CMK (cell line): ENCODE measurements around the gene LRP11.
"Not testable (repeated sequence)": the region's sequence is repeated elsewhere in the genome, so short reads cannot be mapped to it uniquely, and the experiment has no call there.

ENCODE experiments used
- DNase-seq: peaks from one replicate; pipeline ENCODE4 v3.0.0-alpha.2; 2010; ENCODE audit warnings: low read depth

The LRP11 gene

GRCh38 chr6:149869275-149869892 lies 5.2 kb upstream of the LRP11 start:
- no peak for DNase-seq

- DNase-seq: no peak
Measured at GRCh38 chr6:149867876-149868640, 3.9 kb upstream of the LRP11 start.

GRCh38 chr6:149864578-149865535 lies 698 bp upstream of the LRP11 start:
- DNase-seq: no peak

GRCh38 chr6:149862922-149863697 lies 1.0 kb downstream of the LRP11 start:
- DNase-seq: no peak

- DNase-seq: not testable (repeated sequence)
Measured at GRCh38 chr6:149862424-149862738, 1.8 kb downstream of the LRP11 start.

- no peak for DNase-seq
Measured at GRCh38 chr6:149861603-149862423, 2.3 kb downstream of the LRP11 start.

GRCh38 chr6:149860834-149861602 lies 3.1 kb downstream of the LRP11 start:
- no peak for DNase-seq

- no peak for DNase-seq
Measured at GRCh38 chr6:149860513-149860833, 3.7 kb downstream of the LRP11 start.

GRCh38 chr6:149859938-149860337 lies 4.2 kb downstream of the LRP11 start:
- DNase-seq: no peak

GRCh38 chr6:149859368-149859767 lies 4.8 kb downstream of the LRP11 start:
- DNase-seq: no peak

GRCh38 chr6:149857541-149857940 lies 6.6 kb downstream of the LRP11 start:
- no peak for DNase-seq

- no peak for DNase-seq
Measured at GRCh38 chr6:149856256-149856994, 7.7 kb downstream of the LRP11 start.

- DNase-seq: no peak
Measured at GRCh38 chr6:149855741-149856140, 8.4 kb downstream of the LRP11 start.

GRCh38 chr6:149855040-149855654 lies 9.0 kb downstream of the LRP11 start:
- no peak for DNase-seq

- DNase-seq: no peak
Measured at GRCh38 chr6:149854532-149854931, 9.6 kb downstream of the LRP11 start.

- DNase-seq: not testable (repeated sequence)
Measured at GRCh38 chr6:149854017-149854416, 10.1 kb downstream of the LRP11 start.

- no peak for DNase-seq
Measured at GRCh38 chr6:149852881-149853280, 11.3 kb downstream of the LRP11 start.

- DNase-seq: no peak
Measured at GRCh38 chr6:149852180-149852579, 12.0 kb downstream of the LRP11 start.

- DNase-seq: no peak
Measured at GRCh38 chr6:149851461-149852110, 12.6 kb downstream of the LRP11 start.
